ENCODE measurements around the gene GNG13.

The GNG13 gene

DNA sequence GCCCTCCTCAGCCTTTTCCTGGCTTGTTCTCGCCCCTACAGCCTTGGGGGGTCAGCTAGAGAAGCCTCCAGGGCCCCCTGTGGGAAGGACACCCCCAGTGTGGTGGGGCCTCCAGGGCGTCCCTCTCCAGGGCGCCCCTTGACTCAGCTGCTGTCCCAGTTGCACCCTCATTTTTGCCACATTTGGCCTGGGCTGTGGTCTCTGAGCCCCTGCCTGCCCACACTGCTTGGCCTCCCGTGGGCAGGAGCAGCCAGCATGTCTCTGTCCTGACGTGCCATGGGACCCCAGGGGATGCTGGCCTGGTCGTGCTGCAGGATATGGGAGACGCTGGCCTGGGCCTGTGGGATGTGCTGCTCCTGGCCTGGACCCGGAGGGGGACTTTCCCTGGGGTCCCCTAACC, 7.1 kb downstream of the GNG13 start:
- no peak for DNase-seq

DNA sequence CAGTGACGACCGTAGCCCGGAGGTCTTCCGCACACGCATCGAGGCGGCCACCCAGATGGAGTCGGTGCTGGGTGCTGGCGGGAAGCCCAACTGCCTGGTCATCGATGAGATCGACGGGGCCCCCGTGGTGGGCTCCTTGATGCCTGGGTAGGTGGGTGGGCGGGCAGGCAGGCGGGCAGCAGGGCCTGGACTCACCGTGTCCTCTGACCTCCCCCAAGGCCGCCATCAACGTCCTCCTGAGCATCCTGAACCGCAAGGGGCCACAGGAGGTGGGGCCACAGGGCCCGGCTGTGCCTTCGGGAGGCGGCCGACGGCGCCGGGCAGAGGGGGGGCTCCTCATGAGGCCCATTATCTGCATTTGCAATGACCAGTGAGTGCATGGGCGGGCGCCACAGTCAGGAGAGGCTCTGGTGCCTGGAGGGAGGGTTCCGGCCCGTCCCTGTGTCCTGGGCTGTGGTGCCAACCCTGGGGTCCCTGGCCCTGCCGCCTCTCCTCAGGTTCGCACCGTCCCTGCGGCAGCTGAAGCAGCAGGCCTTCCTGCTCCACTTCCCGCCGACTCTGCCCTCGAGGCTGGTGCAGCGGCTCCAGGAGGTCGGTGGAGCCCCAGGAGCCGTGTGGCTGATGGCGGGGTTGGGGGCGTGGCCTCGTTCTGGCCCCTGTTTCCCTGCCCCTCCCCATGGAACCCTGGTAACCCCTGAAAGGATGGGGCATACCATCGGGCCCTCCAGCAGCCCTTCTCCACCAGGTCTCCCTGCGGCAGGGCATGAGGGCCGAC, 8.1 kb downstream of the GNG13 start:
- DNase-seq: no peak

DNA sequence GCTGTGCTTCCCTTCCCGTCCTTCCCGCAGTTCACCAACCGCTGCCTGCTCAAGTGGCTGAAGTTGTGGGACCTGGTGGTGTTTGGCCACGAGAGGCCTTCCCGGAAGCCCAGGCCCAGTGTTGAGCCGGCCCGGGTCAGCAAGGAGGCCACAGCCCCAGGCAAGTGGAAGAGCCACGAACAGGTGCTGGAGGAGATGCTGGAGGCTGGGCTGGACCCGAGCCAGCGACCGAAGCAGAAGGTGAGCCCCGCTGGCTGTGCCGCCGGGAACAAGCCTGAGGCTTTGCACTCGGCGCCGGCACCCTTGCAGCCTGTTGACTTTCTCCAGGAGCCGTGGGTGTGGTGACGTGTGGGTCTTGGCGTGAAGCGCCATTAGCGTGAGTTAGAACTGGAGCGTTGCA, 9.4 kb downstream of the GNG13 start:
- no peak for DNase-seq

DNA sequence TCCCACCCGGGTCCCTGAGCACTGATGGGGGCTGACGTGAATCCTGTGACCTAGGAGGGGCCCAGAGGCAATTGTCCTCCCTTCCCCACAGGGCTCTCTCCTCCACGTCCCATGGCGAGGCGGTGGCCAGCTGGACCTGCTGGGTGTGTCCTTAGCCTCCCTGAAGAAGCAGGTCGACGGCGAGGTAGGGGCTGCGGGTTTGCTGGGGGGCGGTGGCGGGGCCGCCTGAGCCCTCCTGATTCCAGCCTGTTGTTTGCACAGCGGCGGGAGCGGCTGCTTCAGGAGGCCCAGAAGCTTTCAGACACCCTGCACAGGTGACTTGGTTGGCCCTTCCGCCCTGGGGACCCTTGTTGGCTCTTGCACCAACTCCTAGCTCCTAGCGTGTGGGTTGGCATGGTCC, 10.4 kb downstream of the GNG13 start:
- DNase-seq: no peak

DNA sequence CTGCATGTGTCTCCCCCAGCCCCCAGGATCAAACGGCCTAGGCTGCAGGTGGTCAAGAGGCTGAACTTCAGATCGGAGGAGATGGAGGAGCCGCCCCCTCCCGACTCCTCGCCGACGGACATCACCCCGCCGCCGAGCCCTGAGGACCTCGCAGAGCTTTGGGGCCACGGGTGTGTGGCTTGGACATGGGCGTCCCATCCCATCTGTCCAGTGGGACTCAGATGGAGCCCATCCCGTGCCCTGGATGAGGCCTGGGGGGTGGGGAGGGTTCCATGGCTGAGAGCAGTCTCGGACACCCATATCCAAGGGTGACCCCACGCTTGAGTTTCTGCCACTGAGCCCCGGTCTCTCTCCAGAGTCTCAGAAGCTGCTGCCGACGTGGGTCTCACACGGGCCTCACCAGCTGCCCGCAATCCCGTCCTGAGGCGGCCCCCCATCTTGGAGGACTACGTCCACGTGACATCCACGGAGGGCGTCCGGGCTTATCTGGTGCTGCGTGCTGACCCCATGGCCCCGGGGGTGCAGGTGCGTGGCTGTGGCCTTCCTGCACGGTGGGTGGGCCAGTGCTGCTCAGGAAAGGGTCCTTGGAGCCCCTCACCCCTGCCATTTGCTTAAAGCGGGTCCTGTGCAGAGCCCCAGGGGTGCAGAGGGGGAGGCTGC, 11.2 kb downstream of the GNG13 start:
- no peak for DNase-seq

DNA sequence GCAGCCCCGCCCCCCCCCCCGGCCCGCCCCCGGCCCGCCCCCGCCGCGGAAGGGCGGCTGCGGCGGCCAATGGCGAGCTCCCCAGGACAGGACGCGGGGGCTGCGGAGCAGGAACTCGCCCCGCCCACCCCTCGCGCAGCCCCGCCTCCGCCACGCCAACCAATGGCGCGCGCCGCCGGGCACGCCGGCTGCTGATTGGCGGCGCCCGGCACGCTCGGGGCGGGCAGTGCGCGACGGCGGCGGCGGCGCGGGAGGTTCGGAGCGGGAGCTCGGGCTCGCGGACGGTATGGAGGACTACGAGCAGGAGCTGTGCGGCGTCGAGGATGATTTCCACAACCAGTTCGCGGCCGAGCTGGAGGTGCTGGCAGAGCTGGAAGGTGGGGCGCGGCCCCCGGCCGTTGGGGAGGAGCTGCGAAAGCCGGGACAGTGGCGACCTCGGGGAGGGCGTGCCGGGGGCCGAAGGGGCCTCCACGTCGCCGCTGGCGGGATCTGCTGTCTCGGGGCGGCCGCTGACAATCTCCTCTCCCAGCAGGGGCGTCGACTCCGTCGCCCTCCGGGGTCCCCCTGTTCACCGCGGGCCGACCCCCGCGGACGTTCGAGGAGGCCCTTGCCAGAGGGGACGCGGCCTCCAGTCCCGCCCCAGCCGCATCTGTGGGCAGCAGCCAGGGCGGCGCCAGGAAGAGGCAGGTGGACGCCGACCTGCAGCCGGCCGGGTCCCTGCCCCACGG, 12.0 kb downstream of the GNG13 start, which contains the start of gene CHTF18:
Gene CHTF18 (plus strand): TSS at position 222 of the 728 bp plus-strand sequence. CDS start 65 bp downstream, at position 287.
- peak; percentile 66 for DNase-seq

DNA sequence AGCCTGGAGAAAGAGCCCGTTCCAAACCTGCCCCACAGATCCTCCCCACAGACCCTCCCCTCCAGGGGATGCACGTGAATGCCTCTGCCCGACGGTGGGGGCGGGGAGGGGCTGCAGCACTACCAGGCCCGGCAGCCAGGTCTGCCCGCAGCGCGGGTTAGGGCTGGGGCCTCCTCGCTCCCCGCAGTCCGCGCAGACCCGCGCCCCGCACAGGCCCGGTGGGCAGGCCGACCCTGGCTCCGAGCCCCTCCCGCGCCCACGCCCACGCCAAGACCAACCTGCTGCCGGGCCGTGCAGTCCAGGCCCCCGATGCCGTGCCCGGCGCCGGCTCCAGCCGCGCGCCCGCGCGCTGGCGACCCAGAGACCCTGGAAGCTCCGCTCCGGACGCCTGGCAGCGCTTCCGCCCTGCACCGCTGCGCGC, 12.5 kb downstream of the GNG13 start, which contains the start of gene RPUSD1:
Gene RPUSD1 (minus strand): TSS at position 404 of the 421 bp plus-strand sequence. CDS start 644 bp downstream, outside the sequence.
- no peak for DNase-seq

DNA sequence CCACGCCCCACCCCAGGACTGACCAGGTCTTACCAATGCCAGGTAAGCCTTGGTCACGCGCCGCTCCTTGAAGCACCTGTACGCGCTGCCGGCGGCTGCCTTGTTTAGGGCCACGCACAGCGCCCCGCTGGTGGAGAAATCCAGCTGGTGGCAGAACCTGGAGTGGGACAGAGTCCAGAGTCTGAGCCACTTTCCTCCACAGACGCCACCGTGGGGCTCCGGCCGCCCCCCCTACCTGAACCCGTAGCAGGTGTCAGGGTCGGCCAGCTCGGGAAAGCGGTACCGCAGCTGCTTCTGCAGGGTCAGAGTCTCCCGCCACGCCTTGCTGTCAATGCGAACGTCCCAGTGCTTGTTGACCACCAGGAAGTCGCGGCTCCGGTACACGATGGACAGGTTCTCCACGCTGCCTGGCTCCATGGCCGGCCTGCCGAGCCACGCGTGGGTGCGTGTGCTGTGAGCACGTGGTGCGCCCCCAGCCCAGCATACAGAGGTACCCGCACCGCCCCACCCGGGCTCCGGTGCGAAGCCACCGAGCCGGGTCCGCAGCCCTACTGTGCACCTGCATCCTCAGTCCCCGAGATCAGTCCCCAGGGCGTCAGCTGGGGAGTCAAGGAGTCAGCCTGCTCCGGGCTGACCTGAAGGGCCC, 13.1 kb downstream of the GNG13 start:
- no peak for DNase-seq

DNA sequence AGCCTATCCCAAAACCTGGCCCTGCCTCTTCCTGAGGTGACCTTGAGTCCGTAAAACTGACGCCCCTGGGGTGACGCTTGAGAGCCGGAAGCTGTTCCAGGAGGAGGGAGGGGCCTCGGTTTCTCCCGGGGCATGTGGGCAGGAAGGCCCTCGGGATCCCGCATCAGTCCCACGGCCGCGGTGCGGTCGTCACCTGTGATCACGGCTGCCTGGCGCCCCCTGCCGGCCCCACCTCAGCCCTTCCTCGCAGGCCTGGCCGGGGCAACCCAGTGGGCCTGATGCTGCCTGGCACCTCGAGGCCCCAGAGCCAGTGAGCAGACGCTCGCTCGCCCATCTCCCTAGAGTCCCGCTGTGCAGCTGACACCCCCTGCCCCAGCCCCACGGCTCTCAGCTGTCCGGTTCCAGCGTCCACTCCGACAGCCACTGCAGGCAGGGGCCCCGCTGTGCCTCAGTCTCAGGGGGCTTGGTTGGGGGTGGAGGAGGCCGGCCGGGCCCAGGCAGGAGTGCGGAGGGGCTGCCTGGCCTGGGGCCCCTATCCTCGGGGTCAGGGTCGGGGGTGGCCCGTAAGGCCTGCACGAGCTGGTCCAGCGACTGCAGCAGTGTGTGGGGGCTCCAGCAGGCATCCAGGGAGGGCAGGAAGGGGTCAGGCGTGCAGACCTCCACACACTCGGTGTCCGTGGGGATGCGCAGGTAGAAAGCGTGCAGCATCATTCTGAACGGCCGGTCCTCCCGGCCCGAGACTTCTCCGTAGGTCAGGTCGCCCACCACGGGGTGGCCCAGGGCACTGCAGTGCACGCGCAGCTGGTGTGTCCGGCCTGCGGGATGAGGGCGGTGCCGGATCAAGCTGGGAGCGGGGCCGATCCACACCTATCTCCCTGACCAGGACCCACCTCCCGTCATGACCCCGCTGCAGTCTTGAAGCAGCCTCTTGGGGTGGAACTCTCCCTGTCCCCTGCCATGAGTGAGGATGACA, 14.7 kb downstream of the GNG13 start:
- DNase-seq: no peak

DNA sequence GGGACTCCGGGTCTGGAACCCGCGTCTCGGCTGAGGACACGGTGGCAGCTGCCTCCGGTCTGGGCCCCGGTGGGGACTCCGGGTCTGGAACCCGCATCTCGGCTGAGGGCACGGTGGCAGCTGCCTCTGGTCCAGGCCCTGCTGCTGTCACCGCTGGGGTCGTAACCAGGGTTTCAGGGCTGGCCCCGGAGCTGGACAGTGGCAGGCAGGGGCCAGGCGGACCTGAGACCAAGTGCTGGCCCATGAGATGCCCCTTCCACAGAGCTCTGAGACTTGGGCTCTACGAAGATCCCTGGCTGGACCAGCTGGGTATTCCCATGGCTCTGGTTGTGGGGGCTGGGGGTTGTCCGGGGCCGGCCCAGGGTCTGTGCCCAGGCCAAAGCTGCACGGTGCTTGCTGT, 16.1 kb downstream of the GNG13 start:
- DNase-seq: no peak

DNA sequence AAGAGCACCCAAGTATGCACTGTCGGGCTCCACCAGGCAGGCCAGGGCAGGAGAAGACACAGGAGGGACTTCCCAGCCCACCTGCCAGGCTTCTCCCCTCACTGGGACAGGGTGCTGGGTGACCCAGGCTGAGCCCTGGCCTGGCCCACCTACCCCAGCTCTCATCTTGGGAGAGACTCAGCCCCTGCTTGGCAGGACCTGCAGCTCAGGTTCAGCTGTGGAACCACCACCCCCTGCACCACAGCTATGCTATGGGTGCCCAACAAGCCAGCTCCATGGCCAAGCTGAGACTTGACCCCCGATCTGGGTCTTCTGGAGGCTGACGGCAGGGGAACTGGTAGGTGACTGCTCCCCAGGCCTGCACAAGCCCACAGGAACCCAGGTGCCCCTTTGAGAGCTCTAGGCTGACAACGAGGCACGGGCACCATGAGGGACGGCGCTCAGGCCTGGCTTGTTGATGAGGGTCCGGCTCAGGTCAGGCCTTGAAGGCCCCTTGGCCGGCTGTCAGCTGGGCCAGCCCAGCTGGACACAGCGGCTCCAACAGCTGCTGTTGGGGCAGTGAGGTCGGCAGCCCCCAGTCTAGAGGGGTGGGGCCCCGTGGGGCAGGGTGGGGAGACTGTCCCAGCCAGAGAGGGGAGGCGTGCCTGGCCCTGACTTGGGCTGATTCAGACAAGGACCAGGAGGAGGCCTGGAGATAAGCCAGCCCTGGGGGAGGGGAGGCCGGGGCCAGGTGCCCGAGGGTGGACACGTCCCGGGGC, 17.0 kb downstream of the GNG13 start:
- DNase-seq: no peak

DNA sequence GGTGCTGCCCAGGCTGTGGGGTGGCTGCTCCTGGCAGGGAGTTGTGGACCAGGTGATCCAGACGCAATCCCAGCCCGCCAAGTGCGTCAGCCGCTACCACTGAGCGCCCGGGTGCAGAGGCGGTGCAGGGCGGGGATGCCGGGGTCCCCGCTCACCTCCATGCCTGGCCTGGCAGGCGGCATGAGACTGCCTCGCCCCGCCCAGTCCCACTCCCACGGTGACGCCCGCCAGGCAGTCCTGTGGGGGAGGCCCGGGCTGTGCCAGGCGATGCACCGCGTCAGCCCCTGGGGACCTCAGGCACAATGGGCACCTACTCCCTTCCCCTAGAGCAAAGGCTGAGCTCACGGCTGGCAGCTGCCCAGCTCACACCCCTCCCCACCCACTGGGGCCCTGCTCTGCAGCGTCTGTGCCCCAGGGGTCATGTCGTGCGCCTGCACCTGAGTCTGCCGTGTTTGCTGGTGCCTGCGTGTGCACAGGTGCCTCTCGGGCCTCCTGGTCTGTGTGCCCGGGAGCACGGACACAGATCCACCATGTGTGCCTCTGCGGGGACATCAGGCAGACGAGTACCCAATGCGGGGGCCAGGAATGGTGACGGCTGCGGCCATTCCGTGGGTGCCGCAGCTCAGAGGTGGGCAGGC, 17.6 kb downstream of the GNG13 start:
- DNase-seq: peak; percentile 56

DNA sequence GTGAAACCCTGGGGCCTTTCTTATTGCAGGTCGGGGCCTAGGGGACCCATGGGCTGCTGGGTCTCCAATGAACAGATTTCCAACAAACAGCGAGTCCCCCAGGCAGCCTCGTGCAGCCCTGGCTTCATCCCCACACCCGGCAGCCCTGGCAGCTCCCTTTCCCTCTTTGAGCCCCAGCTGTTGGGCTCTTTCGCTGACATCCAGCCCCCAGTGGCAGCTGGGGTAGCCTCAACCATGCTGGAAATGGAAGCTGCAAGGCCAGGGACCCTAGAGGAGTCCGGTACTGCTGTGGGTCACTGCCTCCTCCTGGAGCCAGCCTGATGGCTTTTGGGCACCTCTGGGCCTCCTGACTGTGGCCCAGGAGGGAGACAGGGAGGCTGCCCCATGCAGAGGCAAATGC, 18.3 kb downstream of the GNG13 start:
- DNase-seq: no peak

DNA sequence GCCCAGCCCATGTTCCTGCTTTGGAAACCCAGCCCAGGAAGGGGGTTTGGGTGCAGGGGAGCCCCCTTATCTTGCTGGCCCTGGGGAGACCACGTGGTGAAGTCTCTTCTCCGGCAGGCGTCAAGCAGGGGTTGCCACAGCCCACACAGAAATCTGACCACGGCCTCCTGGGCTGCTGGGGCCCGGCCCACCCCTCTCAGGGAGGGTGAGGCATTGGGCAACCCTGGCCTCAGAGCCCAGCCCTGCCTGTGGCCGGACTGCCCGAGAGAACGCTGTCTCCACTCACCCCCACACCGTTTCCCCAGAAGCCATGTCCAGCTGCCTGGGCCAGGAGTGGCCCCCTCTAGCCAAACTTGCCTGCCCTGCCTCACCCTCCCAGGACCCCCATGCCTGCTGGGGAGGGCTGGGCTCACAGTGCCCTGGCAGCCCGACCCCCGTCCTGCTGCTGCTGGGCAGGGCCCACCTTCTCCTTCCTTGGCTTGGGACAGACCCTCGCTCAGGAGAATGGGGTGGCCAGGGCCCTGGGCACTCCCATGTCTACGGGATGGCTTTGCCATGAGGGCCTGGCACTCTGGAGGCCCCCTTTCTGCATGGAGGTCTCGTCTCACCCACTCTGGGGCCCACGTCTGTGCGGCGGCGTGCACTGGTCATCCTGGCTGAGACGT, 19.1 kb downstream of the GNG13 start:
- DNase-seq: no peak

DNA sequence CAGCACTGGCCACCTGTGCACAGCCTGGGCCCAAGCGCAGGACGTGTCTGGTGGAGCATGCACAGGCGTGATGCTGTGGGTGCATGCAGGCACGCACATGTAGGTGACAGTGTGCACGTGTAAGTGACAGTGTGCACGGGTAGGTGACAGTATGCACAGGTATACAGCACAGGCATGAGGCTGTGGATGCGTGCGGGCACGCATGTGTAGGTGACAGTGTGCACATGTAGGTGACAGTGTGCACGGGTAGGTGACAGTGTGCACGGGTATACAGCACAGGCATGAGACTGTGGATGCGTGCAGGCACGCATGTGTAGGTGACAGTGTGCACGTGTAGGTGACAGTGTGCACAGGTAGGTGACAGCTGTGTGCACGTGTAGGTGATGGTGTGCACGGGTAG, 20.2 kb downstream of the GNG13 start:
- DNase-seq: no peak

DNA sequence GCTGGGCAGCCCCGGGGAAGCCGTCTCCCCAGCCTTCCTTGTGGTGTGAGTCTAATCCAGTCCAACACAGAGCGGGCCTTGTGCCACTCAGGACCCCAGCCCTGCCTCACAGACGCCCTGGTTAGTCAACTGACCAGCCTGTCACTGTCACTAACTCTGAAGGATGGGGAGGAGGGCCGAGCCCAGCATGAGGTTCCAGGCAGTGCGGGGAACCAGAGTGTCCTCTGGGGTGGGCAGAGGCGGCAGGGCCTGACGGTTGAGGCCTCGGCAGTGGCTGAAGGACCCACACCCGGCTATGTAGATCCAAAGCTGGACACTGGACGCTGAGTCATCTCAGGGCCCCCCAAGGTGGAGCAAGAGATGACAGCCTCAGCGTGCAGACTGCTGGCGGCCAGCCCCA, 21.0 kb downstream of the GNG13 start:
- no peak for DNase-seq

DNA sequence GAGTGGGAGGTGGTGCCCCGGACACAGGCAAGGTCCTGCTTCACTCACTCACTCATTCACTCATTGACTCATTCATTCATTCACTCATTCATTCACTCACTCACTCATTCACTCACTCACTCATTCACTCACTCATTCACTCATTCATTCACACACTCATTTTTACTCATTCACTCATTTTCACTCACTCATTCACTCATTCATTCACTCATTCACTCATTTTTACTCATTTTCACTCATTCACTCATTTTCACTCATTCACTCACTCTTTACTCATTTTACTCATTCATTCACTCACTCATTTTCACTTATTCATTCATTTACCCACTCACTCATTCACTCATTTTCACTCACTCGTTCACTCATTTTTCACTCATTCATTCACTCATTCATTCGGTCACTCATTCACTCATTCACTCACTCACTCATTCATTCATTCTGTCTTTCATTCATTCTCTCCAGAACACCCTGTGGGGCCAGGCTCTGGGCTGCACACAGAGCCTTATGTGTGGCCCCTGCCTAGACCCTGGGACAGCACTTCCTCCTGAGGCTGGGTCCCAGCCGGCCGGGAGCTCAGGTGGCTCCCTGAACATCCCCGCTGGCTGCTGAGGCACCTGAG, 21.5 kb downstream of the GNG13 start:
- no peak for DNase-seq

DNA sequence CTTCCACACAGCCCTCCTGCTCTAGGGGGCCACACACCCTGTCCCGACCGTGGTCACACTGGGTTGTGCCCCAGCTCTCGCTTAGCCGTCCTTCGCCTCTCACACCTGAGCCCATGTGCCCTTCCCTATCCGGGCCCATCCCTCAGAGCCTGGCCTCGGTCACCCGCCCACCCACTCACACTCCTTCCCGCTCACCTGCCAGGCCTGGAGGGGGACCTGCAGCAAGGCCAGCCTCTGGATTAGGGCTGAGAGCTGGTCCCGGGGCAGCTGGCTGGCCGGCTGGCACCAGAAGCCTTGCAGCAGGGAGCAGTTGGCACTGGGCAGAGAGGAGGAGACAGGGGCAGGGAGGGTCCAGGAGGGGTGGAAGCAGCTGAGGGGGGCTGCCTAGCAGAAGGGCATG, 22.1 kb downstream of the GNG13 start:
- no peak for DNase-seq

DNA sequence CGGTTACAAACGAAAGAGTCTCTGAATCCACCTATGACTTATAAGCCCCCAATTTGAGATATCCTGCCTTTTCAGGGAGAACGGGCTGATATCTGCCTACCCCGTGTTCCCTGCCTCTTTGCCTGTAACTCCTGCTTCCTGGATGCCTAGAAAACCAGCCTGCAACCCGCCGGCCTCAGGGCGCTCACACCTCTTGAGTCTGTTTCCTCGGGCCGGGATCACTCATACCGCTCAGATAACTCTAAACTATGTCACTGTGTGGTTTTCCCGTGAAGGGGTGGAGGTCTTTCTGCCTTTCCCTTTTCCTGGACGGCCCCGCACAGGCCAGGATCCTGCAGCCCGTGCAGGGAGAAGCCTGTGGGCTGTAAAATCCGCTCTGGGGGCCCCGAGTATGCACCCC, 22.7 kb downstream of the GNG13 start:
- no peak for DNase-seq

DNA sequence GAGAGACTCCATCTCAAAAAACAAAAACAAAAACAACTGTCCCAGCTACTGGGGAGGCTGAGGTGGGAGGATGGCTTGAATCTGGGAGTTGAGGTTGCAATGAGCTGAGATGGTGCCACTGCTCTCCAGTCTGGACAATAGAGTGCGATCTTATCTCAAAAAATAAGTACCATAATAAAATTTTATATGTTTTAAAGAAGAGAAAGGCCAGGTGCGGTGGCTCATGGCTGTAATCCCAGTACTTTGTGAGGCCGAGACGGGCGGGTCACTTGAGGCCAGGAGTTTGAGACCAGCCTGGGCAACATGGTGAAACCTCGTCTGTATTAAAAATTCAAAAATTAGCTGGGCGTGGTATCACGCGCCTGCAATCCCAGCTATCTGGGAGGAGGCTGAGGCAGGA, 23.7 kb downstream of the GNG13 start:
- DNase-seq: no peak

All from DMS79 (cell line).